Measurements from ENCODE around the gene KREMEN1.
A peak's percentile ranks its signal among the peaks of the same experiment; 100 is the strongest.

KREMEN1 gene

GRCh38 chr22:29072979-29073617 is at the start of gene KREMEN1:
TSS of gene KREMEN1 (plus strand) at chr22:29073035. CDS start at chr22:29073131, 96 bp downstream.
- no peaks in the 10 kb centered on the region for H3K27me3 ChIP-seq (ENCODE audit: control insufficient read depth in 1 of 2, insufficient read depth in 2 of 2, low read length in 2 of 2)

GRCh38 chr22:29023172-29023796 is 49.6 kb upstream of the KREMEN1 start:
- Histone ChIP-seq H3K27ac (ENCODE audit: low read depth, low read length) (no peak overlapping the region), H3K4me1 (ENCODE audit: control insufficient read depth in 1 of 2, insufficient read depth in 2 of 2, low read length in 2 of 2) (peaks cover 24 to 27% of the 10 kb centered on the region in 2 donors), H3K36me3 (ENCODE audit: control insufficient read depth in 1 of 2, insufficient read depth in 2 of 2, low read length in 2 of 2) (no peaks in the 10 kb centered on the region), H3K9me3 (ENCODE audit: control insufficient read depth in 1 of 2, low read length in 2 of 2) (peaks cover 0 to 2% of the 10 kb centered on the region in 2 donors), H3K4me3 (ENCODE audit: low read depth in 1 of 2, low read length in 2 of 2) (no peak overlapping the region), H3K27me3 (ENCODE audit: control insufficient read depth in 1 of 2, insufficient read depth in 2 of 2, low read length in 2 of 2) (no peaks in the 10 kb centered on the region), H3K9ac (ENCODE audit: low read depth in 1 of 2, low read length in 2 of 2) (no peak overlapping the region)

More at GRCh38 chr22:29072979-29073617, at the start of gene KREMEN1:
- H3K36me3 ChIP-seq (ENCODE audit: control insufficient read depth in 1 of 2, insufficient read depth in 2 of 2, low read length in 2 of 2) = no peaks in the 10 kb centered on the region
- peaks cover 15 to 46% of the 10 kb centered on the region in 2 donors for H3K4me1 ChIP-seq (ENCODE audit: control insufficient read depth in 1 of 2, insufficient read depth in 2 of 2, low read length in 2 of 2)
- peak within 1 kb of the TSS; percentile 50 for H3K27ac ChIP-seq (ENCODE audit: low read depth, low read length)
- peak within 1 kb of the TSS; percentile 61 to 70 for H3K9ac ChIP-seq (ENCODE audit: low read depth in 1 of 2, low read length in 2 of 2)
- H3K4me3 ChIP-seq (ENCODE audit: low read depth in 1 of 2, low read length in 2 of 2) = peak within 1 kb of the TSS; percentile 79 to 80
- H3K9me3 ChIP-seq (ENCODE audit: control insufficient read depth in 1 of 2, low read length in 2 of 2) = no peaks in the 10 kb centered on the region

- Histone ChIP-seq H3K27ac (ENCODE audit: low read depth, low read length) (no peak overlapping the region), H3K27me3 (ENCODE audit: control insufficient read depth in 1 of 2, insufficient read depth in 2 of 2, low read length in 2 of 2) (no peaks in the 10 kb centered on the region), H3K36me3 (ENCODE audit: control insufficient read depth in 1 of 2, insufficient read depth in 2 of 2, low read length in 2 of 2) (no peaks in the 10 kb centered on the region), H3K4me3 (ENCODE audit: low read depth in 1 of 2, low read length in 2 of 2) (no peak overlapping the region), H3K4me1 (ENCODE audit: control insufficient read depth in 1 of 2, insufficient read depth in 2 of 2, low read length in 2 of 2) (peaks cover 48 to 51% of the 10 kb centered on the region in 2 donors), H3K9ac (ENCODE audit: low read depth in 1 of 2, low read length in 2 of 2) (no peak overlapping the region), H3K9me3 (ENCODE audit: control insufficient read depth in 1 of 2, low read length in 2 of 2) (no peaks in the 10 kb centered on the region)
Observed at GRCh38 chr22:29026579-29026978, 46.3 kb upstream of the KREMEN1 start.

GRCh38 chr22:29028468-29028867 is 44.4 kb upstream of the KREMEN1 start:
- H3K36me3 ChIP-seq (ENCODE audit: control insufficient read depth in 1 of 2, insufficient read depth in 2 of 2, low read length in 2 of 2) = no peaks in the 10 kb centered on the region
- H3K27me3 ChIP-seq (ENCODE audit: control insufficient read depth in 1 of 2, insufficient read depth in 2 of 2, low read length in 2 of 2) = no peaks in the 10 kb centered on the region
- H3K9me3 ChIP-seq (ENCODE audit: control insufficient read depth in 1 of 2, low read length in 2 of 2) = no peaks in the 10 kb centered on the region
- peaks cover 42% of the 10 kb centered on the region in 2 donors for H3K4me1 ChIP-seq (ENCODE audit: control insufficient read depth in 1 of 2, insufficient read depth in 2 of 2, low read length in 2 of 2)
- no peak overlapping the region for H3K9ac ChIP-seq (ENCODE audit: low read depth in 1 of 2, low read length in 2 of 2)
- H3K4me3 ChIP-seq (ENCODE audit: low read depth in 1 of 2, low read length in 2 of 2) = no peak overlapping the region
- no peak overlapping the region for H3K27ac ChIP-seq (ENCODE audit: low read depth, low read length)

- no peaks in the 10 kb centered on the region for H3K27me3 ChIP-seq (ENCODE audit: control insufficient read depth in 1 of 2, insufficient read depth in 2 of 2, low read length in 2 of 2)
Observed at GRCh38 chr22:29029202-29030000, 43.4 kb upstream of the KREMEN1 start.

GRCh38 chr22:29030016-29030617 is 42.7 kb upstream of the KREMEN1 start:
- H3K9ac ChIP-seq (ENCODE audit: low read depth in 1 of 2, low read length in 2 of 2) = peak overlapping the region in 1 of 2 donors; percentile 45
- peak overlapping the region; percentile 36 for H3K27ac ChIP-seq (ENCODE audit: low read depth, low read length)
- H3K4me3 ChIP-seq (ENCODE audit: low read depth in 1 of 2, low read length in 2 of 2) = peak overlapping the region; percentile 55 to 61
- H3K27me3 ChIP-seq (ENCODE audit: control insufficient read depth in 1 of 2, insufficient read depth in 2 of 2, low read length in 2 of 2) = no peaks in the 10 kb centered on the region
- peaks cover 31% of the 10 kb centered on the region in 2 donors for H3K4me1 ChIP-seq (ENCODE audit: control insufficient read depth in 1 of 2, insufficient read depth in 2 of 2, low read length in 2 of 2)
- H3K9me3 ChIP-seq (ENCODE audit: control insufficient read depth in 1 of 2, low read length in 2 of 2) = no peaks in the 10 kb centered on the region
- H3K36me3 ChIP-seq (ENCODE audit: control insufficient read depth in 1 of 2, insufficient read depth in 2 of 2, low read length in 2 of 2) = no peaks in the 10 kb centered on the region

More at GRCh38 chr22:29029202-29030000, 43.4 kb upstream of the KREMEN1 start:
- Histone ChIP-seq H3K4me3 (ENCODE audit: low read depth in 1 of 2, low read length in 2 of 2) (no peak overlapping the region), H3K9ac (ENCODE audit: low read depth in 1 of 2, low read length in 2 of 2) (no peak overlapping the region), H3K9me3 (ENCODE audit: control insufficient read depth in 1 of 2, low read length in 2 of 2) (no peaks in the 10 kb centered on the region), H3K36me3 (ENCODE audit: control insufficient read depth in 1 of 2, insufficient read depth in 2 of 2, low read length in 2 of 2) (no peaks in the 10 kb centered on the region), H3K4me1 (ENCODE audit: control insufficient read depth in 1 of 2, insufficient read depth in 2 of 2, low read length in 2 of 2) (peaks cover 33 to 34% of the 10 kb centered on the region in 2 donors), H3K27ac (ENCODE audit: low read depth, low read length) (no peak overlapping the region)

GRCh38 chr22:29030618-29031226 is 42.1 kb upstream of the KREMEN1 start:
- H3K9me3 ChIP-seq (ENCODE audit: control insufficient read depth in 1 of 2, low read length in 2 of 2) = no peaks in the 10 kb centered on the region
- H3K27me3 ChIP-seq (ENCODE audit: control insufficient read depth in 1 of 2, insufficient read depth in 2 of 2, low read length in 2 of 2) = no peaks in the 10 kb centered on the region
- no peaks in the 10 kb centered on the region for H3K36me3 ChIP-seq (ENCODE audit: control insufficient read depth in 1 of 2, insufficient read depth in 2 of 2, low read length in 2 of 2)
- H3K9ac ChIP-seq (ENCODE audit: low read depth in 1 of 2, low read length in 2 of 2) = peak overlapping the region; percentile 20 to 45
- H3K4me1 ChIP-seq (ENCODE audit: control insufficient read depth in 1 of 2, insufficient read depth in 2 of 2, low read length in 2 of 2) = peaks cover 31% of the 10 kb centered on the region in 2 donors
- peak overlapping the region; percentile 55 to 61 for H3K4me3 ChIP-seq (ENCODE audit: low read depth in 1 of 2, low read length in 2 of 2)
- peak overlapping the region; percentile 36 for H3K27ac ChIP-seq (ENCODE audit: low read depth, low read length)

GRCh38 chr22:29031227-29032011 is 41.4 kb upstream of the KREMEN1 start:
- no peaks in the 10 kb centered on the region for H3K27me3 ChIP-seq (ENCODE audit: control insufficient read depth in 1 of 2, insufficient read depth in 2 of 2, low read length in 2 of 2)
- H3K36me3 ChIP-seq (ENCODE audit: control insufficient read depth in 1 of 2, insufficient read depth in 2 of 2, low read length in 2 of 2) = no peaks in the 10 kb centered on the region
- peaks cover 31% of the 10 kb centered on the region in 2 donors for H3K4me1 ChIP-seq (ENCODE audit: control insufficient read depth in 1 of 2, insufficient read depth in 2 of 2, low read length in 2 of 2)
- peak overlapping the region; percentile 55 to 61 for H3K4me3 ChIP-seq (ENCODE audit: low read depth in 1 of 2, low read length in 2 of 2)
- no peaks in the 10 kb centered on the region for H3K9me3 ChIP-seq (ENCODE audit: control insufficient read depth in 1 of 2, low read length in 2 of 2)
- peak overlapping the region; percentile 53 for H3K27ac ChIP-seq (ENCODE audit: low read depth, low read length)
- peak overlapping the region in 1 of 2 donors; percentile 20 for H3K9ac ChIP-seq (ENCODE audit: low read depth in 1 of 2, low read length in 2 of 2)

- Histone ChIP-seq H3K9me3 (ENCODE audit: control insufficient read depth in 1 of 2, low read length in 2 of 2) (no peaks in the 10 kb centered on the region), H3K4me3 (ENCODE audit: low read depth in 1 of 2, low read length in 2 of 2) (no peak overlapping the region), H3K9ac (ENCODE audit: low read depth in 1 of 2, low read length in 2 of 2) (no peak overlapping the region), H3K4me1 (ENCODE audit: control insufficient read depth in 1 of 2, insufficient read depth in 2 of 2, low read length in 2 of 2) (peaks cover 31 to 33% of the 10 kb centered on the region in 2 donors), H3K27ac (ENCODE audit: low read depth, low read length) (peak overlapping the region; percentile 53), H3K27me3 (ENCODE audit: control insufficient read depth in 1 of 2, insufficient read depth in 2 of 2, low read length in 2 of 2) (no peaks in the 10 kb centered on the region), H3K36me3 (ENCODE audit: control insufficient read depth in 1 of 2, insufficient read depth in 2 of 2, low read length in 2 of 2) (no peaks in the 10 kb centered on the region)
Observed at GRCh38 chr22:29032014-29032475, 40.8 kb upstream of the KREMEN1 start.

Data from duodenal mucosa (tissue), 2 donors.